Adrenal gland (tissue), 5 donors: ENCODE measurements around the gene NSMCE1.

ENCODE experiments used
- CTCF ChIP-seq, 6 experiments: fragments of 450-650 bp in 4 of 6; fragments of 200-600 bp in 2 of 6; sonication (generic) in 1 of 6; IDR thresholded peaks; 1 replicate in 5 of 6; 2 replicates in 1 of 6; pipeline versions ENCODE4 v1.5.1 to v1.8.0; 2016 to 2021; ENCODE audit warnings: antibody characterized with exemption in 6 of 6, mild to moderate bottlenecking in 2 of 6, moderate library complexity in 1 of 6
- POLR2A ChIP-seq, 2 donors: fragments of 450-650 bp; IDR thresholded peaks; one replicate each; pipeline ENCODE4 v1.6.1; 2017; ENCODE audit warnings: antibody characterized with exemption in 2 of 2, mild to moderate bottlenecking in 2 of 2, moderate library complexity in 1 of 2
- donor health status: DM: no; HTN: no; CAD: no.

DNA sequence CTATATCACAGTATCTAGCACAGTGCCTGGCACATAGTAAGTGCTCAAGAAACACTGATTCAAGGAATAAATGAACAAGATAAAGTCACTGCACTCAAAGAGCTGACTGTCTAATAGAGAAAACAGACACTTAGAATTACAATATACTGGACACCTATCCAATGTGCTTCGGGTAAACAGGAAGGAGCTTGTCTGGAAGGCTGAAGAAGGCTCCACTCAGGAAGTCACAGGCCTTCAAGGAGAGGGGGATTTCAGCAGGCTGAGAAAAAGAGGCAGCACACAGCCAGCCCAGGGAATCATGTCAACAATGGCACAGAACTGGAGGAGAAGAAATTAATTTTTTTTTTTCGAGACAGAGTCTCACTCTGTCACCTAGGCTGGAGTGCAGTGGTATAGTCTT is 35.5 kb upstream of the NSMCE1 start:
- TF ChIP-seq CTCF (IDR thresholded peaks at IDR 0.05) = no peak
- no peak for TF ChIP-seq POLR2A (IDR thresholded peaks at IDR 0.05)
